Inferior parietal cortex (tissue), 1 donor: ENCODE data around the gene NAT10.
"Not testable (repeated sequence)": the region's sequence is repeated elsewhere in the genome, so short reads cannot be mapped to it uniquely, and the experiment has no call there.

Experiments used
- DNase-seq: peaks from one replicate; pipeline ENCODE4 v3.0.0-alpha.2; 2016; ENCODE audit errors: extremely low spot score

NAT10 gene

DNA sequence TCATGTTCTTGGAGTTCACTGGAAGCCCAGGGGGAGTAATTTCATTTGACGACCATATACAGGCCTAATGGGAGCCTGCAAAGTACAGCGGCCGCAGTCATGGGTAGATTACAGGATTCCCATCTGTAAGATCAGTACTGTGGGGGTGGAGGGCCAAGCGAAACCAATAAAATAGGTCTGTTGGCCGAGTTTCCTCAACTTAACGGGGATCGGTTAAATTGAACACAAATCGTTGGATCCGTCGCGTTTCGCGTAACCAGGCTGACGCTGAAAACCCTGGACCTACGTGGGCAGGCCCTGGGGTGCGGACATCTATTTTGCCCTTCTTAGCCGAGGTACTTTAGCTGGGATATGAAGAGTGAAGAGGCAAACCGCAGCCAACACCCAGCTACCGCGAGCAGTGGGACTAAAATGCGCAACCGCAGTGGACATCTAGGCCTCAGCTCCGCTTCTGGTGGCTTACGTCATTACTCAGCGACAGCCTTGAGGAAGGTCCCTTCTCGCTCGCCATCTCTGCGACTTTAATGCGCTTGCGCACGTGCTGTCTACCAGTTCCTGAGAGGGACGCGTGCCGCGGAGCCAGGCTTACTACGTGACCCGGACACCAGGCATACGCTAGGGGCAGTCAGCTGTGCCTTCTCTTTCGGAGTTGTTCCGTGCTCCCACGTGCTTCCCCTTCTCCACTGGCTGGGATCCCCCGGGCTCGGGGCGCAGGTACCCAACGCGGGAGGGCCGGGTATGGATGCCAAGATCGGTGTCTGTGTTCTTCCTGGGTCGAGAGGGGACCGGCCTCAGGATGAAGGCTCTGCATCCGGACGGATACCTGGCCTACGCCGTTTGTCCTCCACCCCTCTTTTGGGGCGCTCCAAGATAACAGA is at the start of gene NAT10:
Gene NAT10 (plus strand): TSS at position 551 of the 878 bp plus-strand sequence. CDS start 2,597 bp downstream, outside the sequence.
- peak; percentile 99 for DNase-seq

DNA sequence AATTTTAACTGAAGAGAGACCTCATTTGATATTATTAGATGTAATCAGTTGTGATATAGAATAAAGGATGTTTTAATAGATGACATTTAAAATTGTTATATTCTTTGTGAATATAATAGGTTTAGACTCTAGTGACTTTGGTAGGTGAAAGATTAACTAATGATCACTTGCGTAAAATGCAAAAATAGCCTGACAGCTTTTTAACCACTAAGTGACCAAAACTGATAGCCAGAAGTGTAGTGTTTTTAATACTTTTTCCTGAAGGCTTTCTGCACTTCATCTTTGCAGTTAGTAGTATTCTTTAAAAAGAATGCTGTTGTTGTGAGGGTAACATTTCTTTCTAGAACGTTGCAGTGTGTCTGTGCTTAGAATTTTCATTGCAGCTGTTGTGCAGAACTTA is 48.8 kb upstream of the NAT10 start:
- no peak for DNase-seq

DNA sequence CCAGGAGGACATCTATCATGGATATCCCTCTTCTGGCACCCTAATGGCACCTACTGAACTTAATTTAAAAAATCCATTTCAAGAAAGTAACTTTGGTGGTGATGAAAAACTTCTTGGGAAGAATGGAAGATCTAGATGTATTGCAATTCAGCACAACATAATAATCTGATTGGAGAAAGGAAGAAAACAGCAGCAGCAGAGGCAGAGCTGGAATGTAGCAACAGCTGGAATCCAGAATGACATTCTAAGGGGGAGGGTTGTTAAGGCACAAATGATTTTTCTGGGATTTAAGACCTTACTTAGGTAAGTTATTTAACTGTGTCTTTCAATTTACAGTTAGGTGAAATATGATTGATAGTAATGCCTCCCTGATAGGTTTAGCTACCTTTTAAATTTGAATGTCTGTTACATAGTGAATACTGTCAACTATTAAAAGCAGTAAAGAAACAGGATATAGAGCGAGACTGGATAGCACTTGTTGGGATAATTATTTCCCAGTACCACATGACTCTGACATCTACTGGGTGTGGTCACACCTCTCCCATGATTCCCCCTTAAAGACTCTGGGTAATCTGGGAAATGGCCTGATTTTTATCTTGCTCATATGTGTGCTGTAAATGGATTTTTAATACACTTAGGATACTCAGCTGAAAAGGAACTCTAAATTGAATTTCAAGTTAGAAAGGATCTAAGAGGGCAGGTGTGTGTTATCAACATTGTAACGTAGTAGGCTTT is 42.2 kb upstream of the NAT10 start:
- no peak for DNase-seq

DNA sequence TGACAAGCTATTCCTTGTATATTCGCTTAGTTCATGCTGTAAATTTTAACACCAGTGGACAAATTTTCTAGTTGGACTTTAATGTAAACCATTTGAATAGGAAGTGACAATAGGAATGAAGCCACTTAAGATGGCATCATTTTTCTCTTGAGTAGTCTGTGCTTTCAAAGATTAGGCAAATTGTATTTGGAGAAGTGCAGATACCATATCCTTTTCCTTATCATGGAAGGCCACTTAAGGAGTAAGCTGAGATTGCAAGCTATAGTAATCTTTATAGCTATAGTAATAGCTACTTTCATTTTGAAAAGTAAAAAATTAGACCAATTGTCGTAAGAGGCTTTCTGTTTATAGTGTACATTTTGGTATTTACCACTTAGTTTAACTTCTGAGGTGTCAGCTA is 41.1 kb upstream of the NAT10 start:
- DNase-seq, result no peak

DNA sequence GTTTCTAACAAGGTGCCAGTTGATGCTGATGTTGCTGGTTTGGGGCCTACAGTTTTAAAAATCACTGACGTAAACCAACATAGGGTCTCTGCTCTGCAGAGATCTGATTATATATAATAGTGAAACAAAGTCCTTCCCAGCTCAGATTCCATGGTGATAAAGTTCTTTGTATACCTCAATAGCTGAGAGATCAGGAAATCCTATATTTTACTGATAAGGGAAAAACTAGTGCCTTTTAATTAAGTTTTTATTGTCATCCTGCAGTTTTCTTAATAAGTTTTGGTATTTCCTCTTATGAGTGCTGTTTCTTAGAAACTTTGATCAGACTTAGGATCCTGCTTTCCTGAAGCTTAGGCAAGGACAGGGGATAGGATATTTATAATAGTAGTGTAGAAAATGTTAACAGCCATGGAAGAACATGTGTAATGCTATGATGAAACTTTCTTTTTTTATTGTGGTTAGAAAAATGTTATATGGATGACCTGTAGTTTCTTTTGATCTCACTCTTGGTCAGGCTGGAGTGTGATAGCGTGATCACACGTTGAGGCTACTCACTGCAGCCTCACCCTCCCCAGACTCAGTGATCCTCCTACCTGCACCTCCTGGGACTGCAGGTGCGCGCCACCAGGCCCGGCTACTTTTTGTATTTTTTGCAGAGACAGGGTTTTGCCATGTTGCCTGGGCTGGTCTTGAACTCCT is 39.8 kb upstream of the NAT10 start:
- no peak for DNase-seq

DNA sequence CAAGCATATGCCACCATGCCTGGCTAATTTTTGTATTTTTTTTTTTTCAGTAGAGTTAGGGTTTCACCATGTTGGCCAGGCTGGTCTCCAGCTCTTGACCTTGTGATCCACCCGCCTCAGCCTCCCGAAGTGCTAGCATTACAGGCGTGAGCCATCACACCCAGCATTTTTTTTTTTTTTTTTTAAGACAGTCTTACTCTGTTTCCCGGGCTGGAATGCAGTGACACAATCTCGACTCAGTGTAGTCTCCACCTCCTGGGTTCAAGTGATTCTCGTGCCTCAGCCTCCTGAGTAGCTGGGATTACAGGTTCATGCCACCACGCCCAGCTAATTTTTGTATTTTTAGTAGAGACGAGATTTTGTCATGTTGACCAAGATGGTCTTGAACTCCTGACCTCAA is 38.7 kb upstream of the NAT10 start:
- not testable (repeated sequence) for DNase-seq

DNA sequence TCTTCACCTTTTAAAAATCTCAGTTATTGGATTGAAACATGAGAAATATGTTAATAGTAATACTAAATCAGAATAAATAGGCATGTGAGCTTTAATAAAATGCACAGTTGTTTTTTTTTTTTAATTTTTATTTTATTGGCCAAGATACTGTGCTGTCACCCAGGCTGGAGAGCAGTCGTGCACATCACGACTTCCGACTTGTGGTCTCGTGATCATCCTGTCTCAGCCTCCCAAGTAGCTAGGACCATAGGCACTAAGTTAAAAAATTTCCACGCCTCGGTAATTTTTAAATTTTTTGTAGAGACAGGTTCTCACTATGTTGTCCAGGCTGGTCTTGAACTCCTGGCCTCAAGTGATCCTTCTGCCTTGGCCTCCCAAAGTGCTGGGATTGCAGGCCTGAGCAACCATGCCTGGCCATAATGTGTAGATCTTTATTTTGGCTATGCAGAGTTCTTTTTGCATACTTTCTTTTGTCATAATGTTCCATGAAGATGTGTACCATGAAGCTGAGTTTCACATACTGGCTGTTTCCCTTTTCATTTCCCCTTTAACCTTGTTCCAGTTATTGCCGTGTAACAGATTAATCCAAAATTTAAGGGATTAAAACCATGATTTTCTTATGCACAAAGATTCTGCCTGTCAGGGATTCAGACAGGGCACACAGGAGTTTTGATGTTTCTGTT is 37.9 kb upstream of the NAT10 start:
- DNase-seq, result no peak

DNA sequence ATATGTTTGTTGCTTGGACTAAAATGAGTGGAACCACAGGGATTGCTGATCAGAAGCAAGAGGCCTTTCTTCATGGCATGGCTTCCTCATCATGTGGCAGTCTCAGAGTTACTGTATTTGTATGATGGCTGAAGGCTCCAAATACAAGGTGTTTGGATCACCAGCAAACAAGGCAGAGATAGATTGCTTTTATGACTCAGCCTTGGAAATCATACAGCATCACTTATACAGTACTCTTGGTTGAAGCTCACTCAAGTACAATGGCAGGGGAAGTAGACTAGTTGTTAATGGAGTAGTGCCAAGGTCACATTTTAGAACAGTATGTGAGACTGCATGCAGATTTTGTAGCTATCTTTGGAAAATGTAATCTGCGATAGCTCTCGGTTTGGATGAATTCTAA is 37.3 kb upstream of the NAT10 start:
- no peak for DNase-seq

DNA sequence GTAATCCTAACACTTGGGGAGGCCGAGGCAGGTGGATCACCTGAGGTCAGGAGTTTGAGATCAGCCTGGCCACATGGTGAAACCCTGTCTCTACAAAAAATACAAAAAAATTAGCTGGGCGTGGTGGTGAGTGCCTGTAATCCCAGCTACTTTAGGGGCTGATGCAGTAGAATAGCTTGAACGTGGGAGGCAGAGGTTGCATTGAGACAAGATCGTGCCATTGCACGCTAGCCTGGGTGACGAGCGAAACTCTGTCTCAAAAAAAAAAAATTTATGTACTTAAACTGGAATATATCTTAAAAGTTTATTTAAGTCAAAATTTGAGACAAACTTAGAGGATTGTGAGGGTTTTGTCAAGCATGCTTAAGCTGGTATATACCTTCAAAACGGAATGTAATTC is 34.1 kb upstream of the NAT10 start:
- not testable (repeated sequence) for DNase-seq

DNA sequence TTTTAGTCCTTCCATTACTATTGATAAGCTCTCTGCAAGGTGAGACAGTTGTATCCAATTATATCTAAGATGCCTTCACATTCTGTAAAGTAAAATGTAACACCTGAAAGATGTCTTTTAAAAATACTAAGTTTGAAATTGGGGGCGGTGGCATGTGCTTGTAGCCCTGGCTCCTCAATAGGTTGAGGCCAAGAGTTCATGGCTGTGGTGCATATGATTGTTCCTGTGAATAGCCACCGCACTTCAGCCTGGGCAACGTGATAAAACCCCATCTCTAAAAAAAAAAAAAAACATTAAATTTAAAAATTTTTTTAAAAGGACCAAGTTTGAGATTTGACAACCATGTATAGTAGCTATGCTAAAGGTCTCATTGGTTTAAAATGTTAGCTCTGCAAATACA is 33.4 kb upstream of the NAT10 start:
- DNase-seq, result no peak

DNA sequence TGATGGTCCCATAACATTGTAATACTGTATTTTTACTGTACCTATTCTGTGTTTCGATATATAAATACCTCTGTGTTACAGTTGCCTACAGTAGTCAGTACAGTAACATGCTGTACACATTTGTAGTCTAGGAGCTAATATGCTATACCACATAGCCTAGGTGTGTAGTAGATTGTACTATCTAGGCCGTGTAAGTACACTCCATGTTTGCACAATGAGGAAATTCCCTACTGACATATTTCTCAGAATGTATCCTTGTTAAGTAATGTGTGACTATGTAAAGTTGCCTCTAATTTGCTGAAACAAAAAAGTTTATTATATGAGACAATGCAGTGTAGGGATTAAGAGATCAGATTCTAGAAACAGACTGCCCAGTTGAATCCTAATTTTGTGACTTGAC is 32.6 kb upstream of the NAT10 start:
- no peak for DNase-seq

DNA sequence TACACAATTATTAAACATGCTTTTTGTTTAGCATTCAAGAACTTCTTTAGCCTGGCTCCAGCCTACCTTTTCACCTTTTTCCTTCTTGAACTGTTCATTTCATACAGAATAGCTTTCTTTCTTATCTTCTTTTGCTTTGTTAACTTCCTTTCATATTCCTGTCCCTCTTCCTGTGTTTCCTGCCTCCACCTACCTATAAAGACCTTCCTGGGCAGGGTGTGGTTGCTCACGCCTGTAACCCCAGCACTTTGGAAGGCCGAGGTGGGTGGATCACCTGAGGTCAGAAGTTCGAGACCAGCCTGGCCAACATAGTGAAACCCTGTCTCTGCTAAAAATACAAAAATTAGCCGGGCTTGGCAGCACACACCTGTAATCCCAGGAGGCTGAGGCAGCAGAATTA is 31.0 kb upstream of the NAT10 start:
- DNase-seq, result no peak

DNA sequence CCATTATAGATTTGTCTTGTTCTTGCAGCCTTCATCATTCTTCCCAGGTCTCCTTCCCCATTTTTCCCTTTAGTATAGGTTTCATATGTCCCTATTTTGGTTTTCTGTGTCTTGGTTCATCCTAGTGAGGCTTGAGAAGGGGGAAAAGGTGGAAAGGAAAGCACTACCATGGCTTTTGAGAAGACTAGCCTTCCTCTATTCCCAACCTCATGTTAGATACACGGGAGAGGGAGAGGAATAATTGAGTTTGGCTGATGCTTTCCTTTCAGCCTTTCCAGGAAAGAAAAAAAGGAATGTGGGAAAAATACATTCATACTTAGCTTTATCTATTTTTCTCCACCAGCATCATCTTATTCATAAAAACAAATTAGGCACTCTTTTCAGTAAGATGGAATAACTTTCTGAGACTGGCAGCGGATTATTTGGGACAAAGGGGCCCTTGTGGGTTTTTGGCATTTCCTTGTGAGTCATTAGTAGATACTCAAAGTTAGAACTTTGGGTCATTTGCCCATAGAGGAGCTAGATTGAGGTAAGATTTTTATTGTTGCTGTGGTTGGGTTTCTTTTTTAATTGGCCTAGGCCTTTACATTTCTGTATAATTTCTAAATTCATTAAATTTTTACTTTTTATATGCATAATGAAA is 30.1 kb upstream of the NAT10 start:
- no peak for DNase-seq

DNA sequence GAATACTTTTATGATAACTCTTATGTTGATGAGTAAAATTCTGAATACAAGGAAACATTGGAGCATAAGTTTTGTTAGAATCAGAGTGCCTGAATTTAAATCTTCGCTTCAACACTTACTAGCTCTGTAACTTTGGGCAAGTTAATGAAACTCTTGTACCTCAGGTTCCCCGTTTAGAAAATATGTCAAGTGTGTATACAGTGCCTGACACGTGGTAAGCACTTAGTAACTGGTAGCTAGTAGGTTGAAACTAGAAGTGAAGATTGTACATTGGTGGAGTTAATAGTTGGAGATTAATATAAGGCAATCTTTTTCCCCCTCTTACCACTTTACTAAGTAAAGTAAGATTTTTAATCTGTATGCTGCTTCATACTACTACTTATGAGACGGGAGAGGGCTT is 24.8 kb upstream of the NAT10 start:
- DNase-seq, result no peak

DNA sequence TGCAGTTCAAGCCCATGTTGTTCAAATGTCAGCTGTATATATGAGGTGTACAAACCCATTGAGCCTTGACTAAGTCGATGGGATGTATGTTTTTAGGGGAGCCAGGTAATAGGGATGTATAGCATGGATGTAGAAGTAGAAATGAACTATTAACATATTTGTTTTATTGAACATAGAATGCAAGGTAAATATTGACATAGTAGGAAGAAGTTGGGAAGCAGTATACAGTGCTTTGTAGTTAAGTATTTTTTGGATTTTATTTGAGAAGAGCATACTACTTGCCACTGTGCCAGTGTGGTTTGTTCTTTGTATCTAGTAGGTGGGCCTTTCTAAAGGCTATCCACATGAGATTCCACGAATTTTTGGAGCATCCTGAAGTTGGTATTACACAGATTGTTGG is 20.8 kb upstream of the NAT10 start:
- DNase-seq, result no peak

DNA sequence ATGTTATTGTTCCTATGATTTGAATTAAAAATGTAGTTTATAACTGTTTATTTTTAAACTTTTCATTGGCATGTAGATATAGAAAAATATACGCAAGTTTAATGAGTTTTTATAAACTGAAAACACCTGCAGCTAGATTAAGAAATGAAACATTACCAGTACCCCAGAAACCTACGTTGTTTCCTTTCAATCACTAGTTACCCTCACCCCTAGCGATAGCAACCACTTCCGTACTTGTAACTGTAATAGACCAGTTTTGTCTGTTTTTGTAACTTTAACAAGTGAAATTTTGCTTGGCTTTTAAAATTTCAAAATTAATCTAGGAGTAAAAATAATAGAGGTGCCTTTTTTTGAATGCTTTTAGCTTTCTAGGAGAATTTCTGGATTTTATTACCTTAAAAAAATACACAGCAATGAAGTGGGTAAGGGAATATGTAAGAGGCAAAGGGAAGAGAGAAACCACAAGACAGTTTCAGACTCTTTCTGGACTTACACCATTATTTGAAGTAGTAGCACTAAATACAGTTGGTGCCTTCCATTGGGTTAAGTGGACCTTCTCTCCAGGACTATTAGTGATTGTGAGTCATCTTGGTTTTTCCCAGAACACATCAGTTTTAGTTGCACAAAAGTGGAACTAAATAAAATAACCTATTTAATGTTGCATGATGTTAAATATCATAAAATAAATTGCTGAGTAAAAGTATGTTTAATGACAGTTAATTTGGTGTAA is 18.7 kb upstream of the NAT10 start:
- no peak for DNase-seq

DNA sequence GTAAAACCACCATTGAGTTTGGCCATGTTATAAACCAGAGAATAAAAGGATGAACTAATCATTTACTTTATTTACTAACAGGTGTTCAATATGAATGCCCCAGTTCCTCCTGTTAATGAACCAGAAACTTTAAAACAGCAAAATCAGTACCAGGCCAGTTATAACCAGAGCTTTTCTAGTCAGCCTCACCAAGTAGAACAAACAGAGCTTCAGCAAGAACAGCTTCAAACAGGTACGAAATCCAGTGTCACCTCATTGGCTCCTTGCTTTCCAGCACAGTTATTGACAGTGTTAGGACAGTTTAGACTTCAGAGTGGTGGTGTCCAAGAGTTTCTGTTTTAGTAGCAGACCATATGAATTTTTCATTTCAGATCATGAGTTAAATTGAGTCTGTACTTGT is 13.6 kb upstream of the NAT10 start:
- no peak for DNase-seq

DNA sequence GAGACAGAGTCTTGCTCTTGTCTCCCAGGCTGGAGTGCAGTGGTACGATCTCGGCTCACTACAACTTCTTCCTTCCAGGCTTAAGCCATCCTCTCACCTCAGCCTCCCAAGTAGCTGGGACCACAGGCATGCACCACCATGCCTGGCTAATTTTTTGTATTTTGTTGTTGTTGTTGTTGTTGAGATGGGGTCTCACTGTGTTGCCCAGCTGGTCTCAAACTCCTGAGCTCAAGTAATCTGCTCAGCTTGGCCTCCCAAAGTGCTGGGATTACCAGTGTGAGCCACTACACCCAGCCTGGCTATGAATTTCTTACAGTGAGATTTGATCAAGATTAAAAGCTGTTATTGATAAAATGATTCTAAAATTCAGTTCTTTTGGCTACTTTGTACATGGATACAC is 10.5 kb upstream of the NAT10 start:
- not testable (repeated sequence) for DNase-seq

DNA sequence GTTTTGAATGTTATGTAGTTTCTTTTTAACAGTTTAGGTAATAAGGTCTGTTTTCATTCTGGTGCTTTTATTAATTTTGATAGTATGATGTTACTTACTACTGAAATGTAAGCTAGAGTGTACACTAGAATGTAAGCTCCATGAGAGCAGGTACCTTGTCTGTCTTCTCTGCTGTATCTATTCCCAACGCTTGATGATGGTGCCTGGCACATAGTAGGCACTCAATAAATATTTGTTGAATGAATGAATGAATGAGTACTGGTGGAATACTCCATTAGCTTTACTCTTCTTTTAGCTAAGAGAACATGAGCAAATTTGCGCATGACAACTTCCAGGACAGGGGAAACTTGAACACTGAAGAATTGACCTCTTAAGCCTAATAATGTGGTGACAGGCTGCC is 6.6 kb upstream of the NAT10 start:
- no peak for DNase-seq

DNA sequence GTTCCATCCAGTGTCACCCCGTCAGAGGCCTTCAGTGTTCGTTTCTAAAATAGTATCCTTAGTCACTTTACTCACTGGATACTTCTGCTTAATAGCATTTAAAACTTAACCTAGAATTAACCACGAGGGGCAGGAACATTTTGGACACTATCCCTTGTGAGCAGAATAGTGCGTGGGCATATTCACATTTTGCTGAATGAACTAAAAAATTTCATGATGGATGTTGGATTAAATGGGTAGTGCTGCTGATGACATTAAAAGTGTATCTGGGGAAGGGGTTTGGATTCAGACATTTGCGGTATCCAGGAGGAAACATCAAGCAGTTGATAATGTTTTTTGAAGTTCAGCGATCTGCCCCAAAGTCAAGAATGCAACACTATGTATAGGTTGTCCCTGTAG is 750 bp upstream of the NAT10 start:
- no peak for DNase-seq
